HG03571 (cell line): ENCODE measurements around the gene UAP1.
"Not testable (repeated sequence)": the region's sequence is repeated elsewhere in the genome, so short reads cannot be mapped to it uniquely, and the experiment has no call there.

Experiments
- ATAC-seq: cut with Tn5 transposase; IDR thresholded peaks from one replicate; pipeline ENCODE4 v1.9.1; 2021; ENCODE audit not compliant: unreplicated experiment

Gene UAP1

DNA sequence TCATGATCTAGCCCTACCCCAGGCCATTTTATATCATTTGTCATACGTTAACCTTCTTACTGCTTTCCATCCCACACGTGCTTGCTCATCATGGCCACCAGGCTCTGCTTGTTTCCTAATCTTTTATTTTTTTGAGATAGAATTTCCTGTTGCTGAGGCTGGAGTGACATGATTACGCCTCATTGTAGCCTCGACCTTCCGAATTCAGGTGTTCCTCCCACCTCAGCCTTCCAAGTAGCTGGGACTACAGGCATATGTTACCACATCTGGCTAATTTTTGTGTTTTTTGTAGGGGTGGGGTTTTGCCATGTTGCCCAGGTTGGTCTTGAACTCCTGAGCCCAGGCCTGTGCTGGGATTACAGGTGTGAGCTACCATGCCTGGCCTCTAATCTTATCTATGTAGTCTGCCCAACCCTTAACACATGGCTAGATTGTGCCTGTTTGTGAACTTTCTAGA is 3.3 kb downstream of the UAP1 start:
- no peak for ATAC-seq

DNA sequence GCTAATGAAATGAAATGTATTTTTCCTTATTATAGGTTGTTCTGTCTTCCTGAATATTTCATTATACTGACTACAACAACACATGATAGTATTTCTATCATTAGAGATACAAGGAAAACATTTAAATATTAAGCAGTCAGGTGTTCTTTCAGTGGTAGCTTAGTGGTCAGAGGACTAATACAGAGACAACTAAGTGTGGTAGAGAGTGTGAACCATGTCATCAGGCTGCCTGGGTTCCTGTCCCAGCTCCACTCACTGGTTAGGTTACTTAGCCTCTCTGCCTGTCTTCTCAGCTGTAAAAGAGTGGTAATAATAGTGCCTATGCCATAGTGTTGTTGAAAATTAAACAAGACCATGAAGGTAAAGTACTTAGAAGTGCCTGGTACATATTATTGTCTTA is 3.9 kb downstream of the UAP1 start:
- no peak for ATAC-seq

DNA sequence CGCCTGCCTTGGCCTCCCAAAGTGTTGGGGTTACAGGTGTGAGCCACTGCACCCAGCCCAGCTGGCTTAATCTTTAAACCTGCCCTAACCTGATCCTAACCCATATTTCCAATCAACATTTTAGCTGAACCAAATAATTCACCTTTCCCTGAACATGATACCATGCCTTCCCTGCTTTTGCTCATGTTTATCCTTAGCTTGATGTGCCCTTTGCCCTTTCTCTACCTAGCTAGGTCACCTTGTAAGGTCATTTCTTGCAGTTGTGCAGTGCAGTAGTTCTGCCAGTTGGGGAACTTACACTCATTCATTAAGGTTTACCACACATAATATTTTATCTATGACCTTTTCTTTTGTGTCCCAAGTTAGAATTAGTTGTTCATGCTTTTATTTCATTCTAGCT is 5.3 kb downstream of the UAP1 start:
- no peak for ATAC-seq

DNA sequence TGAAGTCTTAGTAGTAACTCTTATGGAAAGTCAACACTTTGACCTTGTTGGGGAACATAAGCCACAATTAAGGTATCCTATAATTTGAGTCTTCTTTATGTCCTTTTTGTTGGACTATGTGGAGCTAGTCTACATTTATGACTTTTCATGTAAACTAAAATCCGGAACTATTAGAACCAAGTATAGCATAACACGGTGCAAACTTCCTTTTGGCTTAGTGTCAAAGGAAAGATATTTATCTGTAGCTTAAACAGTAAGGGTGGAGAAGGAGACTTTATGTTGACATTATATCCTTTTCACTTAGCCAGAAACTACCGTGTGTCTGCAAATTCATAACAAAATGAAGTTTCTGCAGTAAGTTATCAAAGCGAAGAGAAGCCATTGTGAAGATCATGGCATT is 7.3 kb downstream of the UAP1 start:
- no peak for ATAC-seq

DNA sequence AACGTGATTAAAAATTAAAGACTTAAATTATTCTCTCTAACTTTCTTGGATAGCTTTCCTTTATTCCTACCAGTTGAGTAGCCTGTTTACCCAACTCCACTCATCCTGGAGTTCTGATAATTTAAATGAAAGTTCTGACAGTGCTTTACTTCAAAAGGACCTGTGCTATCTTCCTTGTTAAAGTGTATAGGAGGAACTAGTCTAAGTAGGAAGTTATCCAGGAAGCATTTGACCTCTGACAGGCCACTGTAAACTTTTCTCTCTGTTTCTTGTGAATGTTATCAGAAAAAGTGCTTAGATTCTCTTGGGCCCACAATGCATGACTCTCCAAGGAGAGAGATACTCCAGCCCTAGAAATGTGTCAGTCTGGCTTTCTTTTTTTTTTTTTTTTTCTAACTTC is 9.2 kb downstream of the UAP1 start:
- ATAC-seq, result no peak

DNA sequence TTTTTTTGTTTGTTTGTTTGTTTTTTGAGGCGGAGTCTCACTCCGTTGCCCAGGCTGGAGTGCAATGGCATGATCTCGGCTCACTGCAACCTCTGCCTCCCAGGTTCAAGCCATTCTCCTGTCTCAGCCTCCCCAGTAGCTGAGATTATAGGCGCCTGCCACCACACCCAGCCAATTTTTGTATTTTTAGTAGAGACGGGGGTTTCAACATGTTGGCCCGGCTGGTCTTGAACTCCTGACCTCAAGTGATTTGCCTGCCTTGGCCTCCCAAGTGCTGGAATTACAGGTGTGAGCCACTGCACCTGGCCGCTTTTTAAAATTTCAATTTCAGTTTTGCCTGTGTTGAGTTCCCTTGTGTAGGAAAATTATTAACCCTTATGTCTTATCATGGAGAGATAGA is 9.6 kb downstream of the UAP1 start:
- not testable (repeated sequence) for ATAC-seq

DNA sequence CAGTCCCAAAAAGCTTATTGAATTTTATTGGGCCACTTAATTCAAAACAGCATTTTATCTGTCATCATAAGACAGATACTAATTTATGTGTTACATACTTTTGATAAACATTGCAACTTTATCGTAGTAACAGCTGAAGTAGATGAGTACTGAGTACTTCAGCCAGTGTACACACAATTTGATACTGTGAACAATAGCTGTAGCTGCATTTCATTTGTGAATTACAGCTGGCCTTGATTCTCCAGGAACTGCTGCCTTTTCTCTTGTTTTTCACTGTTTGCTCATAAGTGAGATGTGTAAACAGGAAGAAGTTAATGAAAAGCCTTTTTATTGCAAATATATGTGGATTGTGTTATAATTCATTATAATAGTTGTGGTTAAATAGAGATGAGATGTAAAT is 10.2 kb downstream of the UAP1 start:
- no peak for ATAC-seq

DNA sequence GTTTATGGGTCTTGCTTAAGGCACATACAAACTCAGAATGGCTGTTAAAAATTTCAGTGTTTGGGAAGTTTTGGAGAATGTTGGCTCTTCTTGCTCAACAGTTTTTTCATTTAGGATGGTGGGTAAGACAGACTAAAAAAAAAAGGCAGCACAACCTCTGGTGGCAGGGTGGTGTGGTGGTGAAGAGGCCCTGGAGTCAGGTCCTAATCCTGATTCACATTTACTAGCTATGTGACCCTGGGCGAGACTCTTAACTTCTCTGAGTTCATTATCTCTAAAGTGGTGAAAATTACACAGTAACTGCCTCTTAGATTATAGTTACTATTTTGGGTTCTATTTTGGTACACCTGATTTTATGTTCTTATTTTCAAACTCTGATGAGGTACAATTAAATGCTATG is 11.6 kb downstream of the UAP1 start:
- ATAC-seq, result no peak

DNA sequence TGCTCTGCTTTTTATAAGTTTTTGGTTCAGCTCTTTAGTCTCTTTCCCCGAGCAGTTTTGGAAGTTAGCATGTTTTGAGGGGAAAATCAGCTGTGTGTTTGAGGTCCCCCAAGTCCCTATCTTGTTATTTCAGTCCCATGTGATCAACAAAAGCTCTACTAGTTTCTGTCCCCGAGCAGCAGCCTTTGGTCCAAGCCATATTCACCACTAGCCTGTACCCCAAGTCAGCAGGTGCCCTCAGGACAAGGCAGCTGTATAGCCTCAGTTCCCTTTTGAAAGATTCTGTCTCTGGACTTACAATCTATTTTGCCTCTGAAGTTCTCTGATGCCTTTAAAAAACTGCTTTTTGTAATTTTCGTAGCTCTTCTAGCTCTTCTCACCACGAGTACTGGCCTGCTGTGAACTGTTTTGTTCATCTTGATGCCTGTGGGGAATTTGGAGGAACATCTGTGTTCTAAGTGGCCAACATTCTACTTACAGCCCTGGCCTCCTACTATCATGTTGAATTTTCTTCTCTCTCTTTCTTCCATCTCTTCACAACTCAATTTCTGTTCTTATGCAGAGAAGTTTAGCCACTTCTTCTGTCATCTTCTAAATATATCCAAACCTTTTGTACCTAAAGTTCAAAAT is 16.7 kb downstream of the UAP1 start:
- no peak for ATAC-seq

DNA sequence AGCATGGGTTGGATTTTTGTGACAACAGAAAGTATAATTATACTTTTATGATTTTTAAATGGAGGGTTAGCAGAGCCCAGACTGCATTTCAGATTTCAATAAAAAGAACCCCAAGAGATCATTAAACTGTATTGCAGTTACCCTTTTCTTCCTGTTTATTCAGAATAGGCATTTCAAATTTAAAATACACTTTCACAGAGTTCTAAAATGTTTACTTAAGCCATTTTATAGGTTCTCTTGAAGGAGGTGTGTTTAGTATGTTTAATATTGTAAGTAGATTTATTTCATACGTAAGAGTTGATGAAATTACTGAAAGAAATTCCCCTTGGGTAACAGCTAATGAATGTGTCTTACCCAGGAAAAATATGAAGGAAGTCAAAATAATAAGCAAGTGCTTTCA is 17.4 kb downstream of the UAP1 start:
- no peak for ATAC-seq

DNA sequence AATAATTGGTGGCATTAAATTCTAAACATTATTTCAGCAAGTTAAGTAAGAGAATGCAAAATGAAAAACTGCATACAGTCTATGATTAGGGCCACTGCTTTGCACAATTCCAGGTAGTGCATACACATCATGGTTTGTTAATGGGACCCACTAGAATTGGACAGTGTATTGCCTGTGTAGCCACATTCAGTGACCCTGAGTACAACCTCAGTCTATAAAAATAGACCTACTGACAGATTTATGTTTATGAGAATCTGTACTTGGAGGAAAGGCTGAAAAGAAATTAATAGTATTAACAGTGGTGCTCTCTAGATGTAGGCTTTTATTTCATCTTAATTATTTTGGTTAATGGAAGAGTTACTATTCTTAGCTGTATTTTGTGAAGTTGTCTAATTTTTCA is 18.8 kb downstream of the UAP1 start:
- no peak for ATAC-seq

DNA sequence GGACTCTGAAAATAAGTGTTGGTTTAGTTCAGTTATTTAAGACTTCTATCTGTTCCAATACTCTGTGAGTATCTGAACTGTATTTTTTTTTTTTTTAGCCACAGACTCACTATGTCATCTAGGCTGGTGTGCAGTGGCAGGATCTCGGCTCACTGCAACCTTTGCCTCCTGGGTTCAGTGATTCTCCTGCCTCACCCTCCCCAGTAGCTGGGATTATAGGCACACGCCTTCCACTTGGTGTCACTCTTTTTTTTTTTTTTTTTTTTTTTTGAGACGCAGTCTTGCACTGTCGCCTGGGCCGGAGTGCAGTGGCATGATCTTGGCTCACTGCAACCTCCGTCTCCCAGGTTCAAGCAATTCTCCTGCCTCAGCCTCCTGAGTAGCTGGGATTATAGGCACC is 21.4 kb downstream of the UAP1 start:
- not testable (repeated sequence) for ATAC-seq

DNA sequence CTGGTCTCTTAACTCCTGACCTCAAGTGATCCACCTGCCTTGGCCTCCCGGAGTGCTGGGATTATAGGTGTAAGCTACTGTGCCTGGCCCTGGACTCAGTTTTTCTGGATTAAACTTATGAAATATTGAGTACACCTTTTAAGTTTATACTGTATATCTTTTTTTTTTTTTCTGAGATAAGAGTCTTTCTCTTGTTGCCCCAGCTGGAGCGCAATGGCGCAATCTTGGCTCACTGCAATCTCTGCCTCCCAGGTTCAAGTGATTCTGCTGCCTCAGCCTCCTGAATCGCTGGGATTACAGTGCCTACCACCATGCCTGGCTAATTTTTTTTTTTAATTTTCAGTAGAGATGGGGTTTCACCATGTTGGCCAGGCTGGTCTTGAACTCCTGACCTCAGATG is 23.6 kb downstream of the UAP1 start:
- ATAC-seq, result not testable (repeated sequence)

DNA sequence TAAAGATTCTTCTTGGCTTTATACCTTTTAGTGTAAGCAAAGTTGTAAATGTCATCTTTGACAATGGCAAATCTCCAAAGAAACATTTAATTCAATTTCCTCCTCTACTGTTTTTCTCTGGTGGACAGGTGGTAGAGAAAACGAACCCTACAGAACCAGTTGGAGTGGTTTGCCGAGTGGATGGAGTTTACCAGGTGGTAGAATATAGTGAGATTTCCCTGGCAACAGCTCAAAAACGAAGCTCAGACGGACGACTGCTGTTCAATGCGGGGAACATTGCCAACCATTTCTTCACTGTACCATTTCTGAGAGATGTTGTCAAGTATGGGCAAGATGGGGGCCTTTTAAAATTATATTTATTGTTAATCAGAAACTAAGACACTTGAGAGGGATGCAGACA is 25.8 kb downstream of the UAP1 start:
- ATAC-seq, result no peak

DNA sequence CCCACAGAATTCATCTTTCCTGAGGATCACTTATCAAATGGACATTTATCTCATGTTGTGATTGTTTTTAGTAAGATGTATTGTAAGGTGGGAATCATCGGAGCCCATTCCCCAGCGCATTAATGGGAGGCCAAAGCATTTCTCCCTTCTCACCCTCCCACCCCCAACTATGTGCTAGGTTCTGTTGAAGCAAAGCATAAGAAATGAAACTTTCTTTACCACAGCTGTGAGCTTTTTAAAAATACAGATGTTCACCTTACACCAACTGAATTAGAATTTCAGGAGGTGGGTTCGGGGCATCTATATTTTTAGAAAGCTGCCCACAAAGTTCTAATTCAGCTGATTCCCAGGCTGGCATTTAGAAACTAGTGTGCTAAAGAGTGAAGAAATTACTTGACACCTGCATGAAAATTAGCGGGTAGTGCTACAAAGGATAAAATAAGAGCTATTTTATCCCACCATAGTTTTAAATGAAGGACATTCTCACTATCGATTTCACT is 26.3 kb downstream of the UAP1 start:
- no peak for ATAC-seq

DNA sequence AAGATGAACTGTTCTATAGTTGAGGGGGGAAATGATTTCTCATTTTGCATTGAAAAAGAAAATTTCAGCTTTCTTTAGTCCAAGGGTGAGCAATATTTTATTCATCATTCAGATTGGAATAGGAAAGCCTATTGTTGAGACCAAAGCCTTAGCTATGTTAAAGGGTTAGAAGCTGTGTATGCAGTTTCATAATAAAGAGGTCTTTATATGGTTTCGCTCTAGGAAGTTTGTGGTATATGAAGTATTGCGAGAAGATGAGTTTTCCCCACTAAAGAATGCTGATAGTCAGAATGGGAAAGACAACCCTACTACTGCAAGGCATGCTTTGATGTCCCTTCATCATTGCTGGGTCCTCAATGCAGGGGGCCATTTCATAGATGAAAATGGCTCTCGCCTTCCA is 28.6 kb downstream of the UAP1 start:
- ATAC-seq, result no peak

DNA sequence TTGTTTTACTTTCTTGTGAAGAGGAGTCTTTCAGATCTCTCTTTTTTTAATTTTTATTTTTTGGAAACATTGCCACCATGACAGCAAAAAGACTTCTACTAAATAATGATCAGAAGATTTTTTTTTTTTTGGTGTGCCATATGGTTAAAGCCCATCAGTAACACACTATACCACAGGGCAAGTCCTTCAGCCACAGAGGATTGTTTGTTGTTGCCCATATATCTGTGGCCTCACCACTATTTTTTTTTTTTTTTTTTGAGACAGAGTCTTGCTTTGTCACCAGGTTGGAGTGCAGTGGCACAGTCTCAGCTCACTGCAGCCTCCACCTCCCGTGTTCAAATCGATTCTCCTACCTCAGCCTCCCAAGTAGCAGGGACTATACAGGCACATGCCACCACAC is 29.2 kb downstream of the UAP1 start:
- ATAC-seq, result no peak

DNA sequence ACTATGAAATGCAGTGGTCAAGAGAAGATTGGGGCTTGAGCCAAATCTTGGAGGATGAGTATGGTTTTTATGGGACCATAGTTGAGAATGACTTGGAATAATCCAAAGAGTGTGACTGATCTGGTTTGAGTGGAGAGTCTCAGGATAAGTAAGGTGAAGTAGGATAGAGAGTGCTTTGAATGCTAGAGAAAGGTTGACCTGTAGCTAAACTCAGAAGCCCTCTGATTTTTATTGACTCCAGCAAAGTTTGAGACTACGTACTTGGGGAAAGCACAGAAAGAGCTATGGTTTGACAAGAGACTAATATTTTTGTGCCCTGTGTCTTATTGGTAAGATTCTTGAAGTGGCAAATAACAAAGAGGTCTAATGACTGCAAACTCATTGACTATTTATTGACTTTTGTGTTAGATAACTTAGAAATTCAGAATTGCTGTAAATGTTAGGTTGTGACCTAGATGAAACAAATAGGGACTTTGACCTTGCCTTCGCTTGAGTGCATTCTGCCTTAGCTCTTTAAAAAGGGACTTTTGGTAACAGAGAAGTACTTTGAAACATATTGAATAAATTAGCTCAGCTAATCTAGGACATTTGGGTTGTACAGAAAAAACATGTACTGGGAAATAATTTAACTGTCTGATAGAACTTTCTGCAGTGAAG is 35.1 kb downstream of the UAP1 start:
- no peak for ATAC-seq

DNA sequence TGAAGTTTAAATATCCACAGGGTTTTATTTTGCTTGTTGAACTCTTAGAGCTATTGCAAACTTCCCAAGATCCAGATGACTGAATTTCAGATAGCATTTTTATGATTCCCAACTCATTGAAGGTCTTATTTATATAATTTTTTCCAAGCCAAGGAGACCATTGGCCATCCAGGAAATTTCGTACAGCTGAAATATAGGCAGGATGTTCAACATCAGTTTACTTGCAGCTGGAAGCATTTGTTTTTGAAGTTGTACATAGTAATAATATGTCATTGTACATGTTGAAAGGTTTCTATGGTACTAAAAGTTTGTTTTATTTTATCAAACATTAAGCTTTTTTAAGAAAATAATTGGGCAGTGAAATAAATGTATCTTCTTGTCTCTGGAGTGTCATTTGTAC is 37.9 kb downstream of the UAP1 start:
- ATAC-seq, result no peak

DNA sequence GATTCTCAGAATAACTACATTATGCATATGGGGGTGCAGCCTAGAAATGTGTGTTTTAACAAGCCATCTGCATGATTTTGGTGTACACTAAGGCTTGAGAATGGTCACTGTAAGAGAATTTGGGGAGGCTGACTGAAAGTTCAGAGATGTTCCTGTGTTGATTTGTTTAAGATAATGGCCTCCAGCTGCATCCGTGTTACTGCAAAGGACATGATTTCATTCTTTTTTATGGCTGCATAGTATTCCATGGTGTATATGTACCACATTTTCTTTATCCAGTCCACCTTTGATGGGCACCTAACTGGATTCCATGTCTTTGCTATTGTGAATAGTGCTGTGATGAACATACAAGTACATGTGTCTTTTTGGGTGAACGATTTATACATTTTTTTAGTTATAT is 41.6 kb downstream of the UAP1 start:
- not testable (repeated sequence) for ATAC-seq

DNA sequence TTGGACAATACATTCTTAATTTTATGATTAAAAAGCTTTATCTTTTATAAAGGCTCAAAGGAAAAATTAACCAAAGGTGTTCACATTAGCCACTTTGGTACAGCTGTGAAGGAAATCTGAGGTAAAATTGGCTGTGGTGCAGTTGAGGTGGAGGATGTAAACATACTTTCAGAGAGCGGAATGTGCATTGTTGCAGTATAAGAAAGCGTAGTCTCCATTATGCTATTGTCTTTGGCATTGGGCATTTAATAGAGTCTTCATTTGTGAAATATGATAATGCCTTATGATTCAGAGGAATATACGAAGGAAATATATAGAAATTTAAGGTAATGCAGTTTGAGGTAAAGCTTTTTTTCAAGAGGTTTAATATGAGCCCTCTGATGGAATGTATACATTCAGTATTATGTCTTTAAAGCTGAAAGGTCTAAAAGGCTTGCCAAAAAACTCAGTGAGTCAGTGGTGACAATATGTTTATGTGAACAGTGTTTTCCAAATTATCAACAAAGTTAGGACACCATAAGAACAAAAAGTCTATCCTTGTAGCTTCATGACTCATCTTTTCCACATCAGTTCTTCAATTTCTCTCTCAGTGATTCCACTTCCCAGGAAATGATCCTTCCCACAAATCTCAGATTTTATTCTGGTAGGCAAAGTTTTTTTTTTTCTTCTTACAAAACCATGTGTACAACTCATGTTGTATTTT is 43.9 kb downstream of the UAP1 start:
- ATAC-seq, result no peak

DNA sequence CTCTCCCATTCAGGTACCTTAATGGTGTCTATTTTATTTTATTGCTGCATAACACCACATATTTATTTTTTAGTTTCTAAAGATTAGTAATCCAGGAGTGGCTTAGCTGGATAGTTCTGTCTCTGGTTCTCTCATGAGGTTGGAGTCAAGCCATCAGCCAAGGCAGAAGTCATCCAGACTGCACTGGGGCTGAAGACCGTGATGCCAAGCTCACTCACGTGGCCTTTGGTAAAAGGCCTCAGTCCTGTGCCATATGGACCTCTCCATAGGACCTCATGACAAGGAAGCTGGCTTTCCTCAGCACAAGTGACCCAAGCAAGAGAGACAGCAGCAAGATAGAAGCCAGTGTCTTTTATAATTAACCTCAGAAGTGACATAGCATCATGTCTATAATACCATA is 47.8 kb downstream of the UAP1 start:
- no peak for ATAC-seq
